Neural crest cell (in vitro differentiated cells): ENCODE data around the gene ASPHD1. TPM values are rescaled to one million over a fixed set of nuclear protein-coding genes. Genes with fewer than 3 reads are reported as not detected.

ENCODE experiments used
- DNase-seq: peaks from one replicate; pipeline ENCODE4 v3.0.0; 2021; ENCODE audit warnings: low read depth, mixed read lengths, low spot score
- H3K27ac Mint-ChIP-seq: one replicate; pipeline ENCODE4 v1.8.0; 2021; ENCODE audit warnings: mild to moderate bottlenecking, mixed read lengths; ENCODE audit not compliant: unreplicated experiment
- H3K27me3 Mint-ChIP-seq: 2 replicates; pipeline ENCODE4 v1.8.0; 2021; ENCODE audit warnings: low read depth, mild to moderate bottlenecking, mixed read lengths
- H3K36me3 Mint-ChIP-seq: 2 replicates; pipeline ENCODE4 v1.8.0; 2021; ENCODE audit warnings: low read depth, mild to moderate bottlenecking, mixed read lengths
- H3K4me1 Mint-ChIP-seq: 2 replicates; pipeline ENCODE4 v1.8.0; 2021; ENCODE audit warnings: mixed read lengths
- H3K4me3 Mint-ChIP-seq: one replicate; pipeline ENCODE4 v1.8.0; 2021; ENCODE audit warnings: mild to moderate bottlenecking, mixed read lengths
- H3K9me3 Mint-ChIP-seq: 2 replicates; pipeline ENCODE4 v1.8.0; 2021; ENCODE audit warnings: mixed read lengths
- total RNA-seq: library from RNA; stranded (reverse); gene quantifications from 2 replicates; pipeline ENCODE4 v1.2.1, GENCODE V29; 2021
- TF ChIP-seq, protein P1 (sequence below): fragments of 200-600 bp; sonication (generic); conservative IDR thresholded peaks from 2 replicates; pipeline ENCODE4 v1.5.0; 2021; ENCODE audit warnings: antibody characterized with exemption, mild to moderate bottlenecking

ASPHD1 gene
- total RNA-seq, 1 donor from 2014 or later = 2.8 TPM

DNA sequence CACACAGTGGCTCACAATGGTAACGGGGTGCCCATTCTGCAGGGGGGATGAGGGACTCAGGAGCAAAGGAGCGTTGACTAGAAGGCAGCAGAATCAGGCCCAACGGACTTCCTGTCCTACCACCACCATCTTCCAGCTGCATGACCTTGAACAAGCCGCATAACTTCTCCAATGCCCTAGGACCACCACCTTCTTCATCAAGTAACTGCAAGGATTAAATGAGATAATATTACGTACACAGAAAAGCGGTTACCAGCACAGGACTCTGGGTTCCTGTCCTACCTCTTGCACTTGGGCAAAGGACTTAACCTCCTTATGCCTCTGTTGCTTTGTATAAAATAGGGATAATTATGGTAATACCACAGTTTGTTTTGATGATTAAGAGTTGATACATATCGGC lies 4.7 kb downstream of the ASPHD1 start:
- TF ChIP-seq, protein P1, sequence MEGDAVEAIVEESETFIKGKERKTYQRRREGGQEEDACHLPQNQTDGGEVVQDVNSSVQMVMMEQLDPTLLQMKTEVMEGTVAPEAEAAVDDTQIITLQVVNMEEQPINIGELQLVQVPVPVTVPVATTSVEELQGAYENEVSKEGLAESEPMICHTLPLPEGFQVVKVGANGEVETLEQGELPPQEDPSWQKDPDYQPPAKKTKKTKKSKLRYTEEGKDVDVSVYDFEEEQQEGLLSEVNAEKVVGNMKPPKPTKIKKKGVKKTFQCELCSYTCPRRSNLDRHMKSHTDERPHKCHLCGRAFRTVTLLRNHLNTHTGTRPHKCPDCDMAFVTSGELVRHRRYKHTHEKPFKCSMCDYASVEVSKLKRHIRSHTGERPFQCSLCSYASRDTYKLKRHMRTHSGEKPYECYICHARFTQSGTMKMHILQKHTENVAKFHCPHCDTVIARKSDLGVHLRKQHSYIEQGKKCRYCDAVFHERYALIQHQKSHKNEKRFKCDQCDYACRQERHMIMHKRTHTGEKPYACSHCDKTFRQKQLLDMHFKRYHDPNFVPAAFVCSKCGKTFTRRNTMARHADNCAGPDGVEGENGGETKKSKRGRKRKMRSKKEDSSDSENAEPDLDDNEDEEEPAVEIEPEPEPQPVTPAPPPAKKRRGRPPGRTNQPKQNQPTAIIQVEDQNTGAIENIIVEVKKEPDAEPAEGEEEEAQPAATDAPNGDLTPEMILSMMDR = no peak
- H3K4me3 Mint-ChIP-seq = no peak overlapping the region
- peaks cover 19% of the 10 kb centered on the region for H3K27me3 Mint-ChIP-seq
- no peaks in the 10 kb centered on the region for H3K9me3 Mint-ChIP-seq
- no peak for DNase-seq
- no peak overlapping the region for H3K27ac Mint-ChIP-seq
- peaks cover 5% of the 10 kb centered on the region for H3K4me1 Mint-ChIP-seq
- H3K36me3 Mint-ChIP-seq = no peaks in the 10 kb centered on the region

DNA sequence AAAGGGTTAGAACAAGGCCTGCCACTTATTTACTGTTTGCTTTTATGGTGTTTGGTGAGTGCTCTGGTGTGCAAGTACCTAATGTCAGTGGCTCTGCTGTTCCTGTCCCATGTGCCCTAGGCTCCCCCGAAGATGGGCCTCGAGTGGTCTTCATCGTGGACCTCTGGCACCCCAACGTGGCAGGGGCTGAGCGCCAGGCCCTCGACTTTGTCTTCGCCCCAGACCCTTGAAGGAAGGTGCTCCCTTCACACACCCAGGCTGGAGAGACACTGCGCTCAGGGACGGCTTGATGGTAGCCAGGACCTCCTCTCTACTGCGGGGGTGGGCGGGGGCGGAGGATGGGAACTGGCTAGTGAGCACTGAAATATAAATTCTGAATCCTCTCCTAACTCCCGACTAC lies 5.4 kb downstream of the ASPHD1 start:
- Mint-ChIP-seq H3K4me3 (no peak overlapping the region), H3K27ac (no peak overlapping the region), H3K4me1 (peaks cover under 1% of the 10 kb centered on the region), H3K27me3 (peaks cover 16% of the 10 kb centered on the region), H3K9me3 (no peaks in the 10 kb centered on the region), H3K36me3 (no peaks in the 10 kb centered on the region)
- TF ChIP-seq, protein P1 = no peak
- DNase-seq = no peak

GRCh38 chr16:29906520-29907244 lies 6.4 kb downstream of the ASPHD1 start:
- Mint-ChIP-seq H3K4me1 (no peaks in the 10 kb centered on the region), H3K27me3 (peaks cover 10% of the 10 kb centered on the region), H3K27ac (no peak overlapping the region), H3K4me3 (no peak overlapping the region), H3K36me3 (no peaks in the 10 kb centered on the region), H3K9me3 (no peaks in the 10 kb centered on the region)
- DNase-seq = no peak
- TF ChIP-seq, protein P1 = no peak

DNA sequence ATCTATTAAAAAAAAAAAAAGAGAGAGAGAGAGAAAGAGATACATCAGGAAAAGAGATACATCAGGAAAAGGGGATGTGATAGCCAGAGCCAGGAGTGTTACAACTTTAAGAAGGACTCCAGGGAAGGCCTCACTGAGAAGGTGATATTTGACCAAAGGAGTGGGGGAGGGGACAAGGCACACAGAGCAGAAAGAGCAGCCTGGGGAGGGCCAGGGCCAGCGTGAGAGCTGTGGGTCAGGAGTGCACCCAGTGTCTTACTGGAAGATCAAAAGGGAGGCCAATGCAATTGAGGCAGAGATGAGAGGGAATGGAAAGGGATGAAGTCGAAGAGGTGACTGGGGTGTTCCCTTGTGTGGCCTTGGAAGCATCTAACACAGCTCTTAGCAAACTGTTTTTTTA lies 7.7 kb downstream of the ASPHD1 start:
- H3K27me3 Mint-ChIP-seq = peaks cover 5% of the 10 kb centered on the region
- TF ChIP-seq, protein P1 = no peak
- no peak overlapping the region for H3K4me3 Mint-ChIP-seq
- no peak for DNase-seq
- H3K9me3 Mint-ChIP-seq = no peaks in the 10 kb centered on the region
- H3K4me1 Mint-ChIP-seq = peaks cover 8% of the 10 kb centered on the region
- no peak overlapping the region for H3K27ac Mint-ChIP-seq
- no peaks in the 10 kb centered on the region for H3K36me3 Mint-ChIP-seq

GRCh38 chr16:29908719-29909220 lies 8.5 kb downstream of the ASPHD1 start:
- TF ChIP-seq, protein P1 = no peak
- no peaks in the 10 kb centered on the region for H3K27me3 Mint-ChIP-seq
- DNase-seq = no peak
- H3K27ac Mint-ChIP-seq = no peak overlapping the region
- H3K4me3 Mint-ChIP-seq = no peak overlapping the region
- no peaks in the 10 kb centered on the region for H3K9me3 Mint-ChIP-seq
- peaks cover 3% of the 10 kb centered on the region for H3K36me3 Mint-ChIP-seq
- peaks cover 8% of the 10 kb centered on the region for H3K4me1 Mint-ChIP-seq
